NCI-H446 treated with DMSO at 0.1 percent for 48 hours (cell line): ENCODE results near the gene MTHFD1L.

Source experiments
- DNase-seq: peaks from one replicate; lab custom pipeline; 2025; lab: John Stamatoyannopoulos, UW

The MTHFD1L gene

DNA sequence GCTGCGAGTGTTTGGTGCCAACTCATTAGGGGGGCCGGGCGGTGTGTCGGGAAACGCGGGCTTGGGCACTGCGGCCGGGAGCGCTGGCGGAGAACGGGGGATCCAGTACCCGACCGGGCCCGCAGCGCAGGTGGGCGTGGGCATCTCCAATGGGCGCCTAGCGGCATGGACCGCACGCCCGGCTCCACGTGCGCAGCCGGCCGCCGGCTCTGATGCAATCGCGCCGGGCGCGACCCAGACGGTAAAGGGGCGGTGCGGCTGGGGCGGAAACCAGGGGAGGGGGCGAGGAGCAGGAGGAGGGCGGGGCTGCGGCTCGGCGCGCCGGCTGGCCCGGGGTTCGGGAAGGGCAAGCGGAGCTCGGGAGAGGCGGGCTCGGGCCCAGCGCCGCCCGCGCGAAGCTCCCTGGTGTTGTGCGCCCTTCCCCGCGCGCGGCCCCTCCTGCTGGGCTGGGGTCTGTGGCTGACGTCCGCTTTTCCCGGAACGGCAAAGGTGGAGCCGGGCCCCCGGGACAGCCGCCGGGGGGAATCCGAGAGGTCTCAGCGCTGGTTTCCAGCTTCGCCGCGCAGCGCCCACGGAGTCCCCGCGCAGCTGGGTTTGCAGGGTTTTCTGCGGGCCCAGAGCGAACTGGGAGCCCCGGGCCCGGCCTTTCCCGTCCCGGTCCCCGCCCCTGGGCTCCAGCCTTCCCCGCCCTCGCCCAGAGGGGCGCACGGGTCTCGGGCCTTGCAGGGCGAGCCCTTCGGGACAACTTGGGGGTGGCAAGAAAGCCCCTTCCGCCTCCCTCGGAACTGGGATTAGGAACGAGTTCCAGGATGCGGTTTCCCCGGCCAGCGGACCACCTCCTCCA, 867 bp downstream of the MTHFD1L start:
- no peak for DNase-seq

- DNase-seq: no peak
Observed at GRCh38 chr6:150866991-150867501, 1.5 kb downstream of the MTHFD1L start.

- DNase-seq: no peak
Observed at GRCh38 chr6:150868759-150869158, 3.3 kb downstream of the MTHFD1L start.

DNA sequence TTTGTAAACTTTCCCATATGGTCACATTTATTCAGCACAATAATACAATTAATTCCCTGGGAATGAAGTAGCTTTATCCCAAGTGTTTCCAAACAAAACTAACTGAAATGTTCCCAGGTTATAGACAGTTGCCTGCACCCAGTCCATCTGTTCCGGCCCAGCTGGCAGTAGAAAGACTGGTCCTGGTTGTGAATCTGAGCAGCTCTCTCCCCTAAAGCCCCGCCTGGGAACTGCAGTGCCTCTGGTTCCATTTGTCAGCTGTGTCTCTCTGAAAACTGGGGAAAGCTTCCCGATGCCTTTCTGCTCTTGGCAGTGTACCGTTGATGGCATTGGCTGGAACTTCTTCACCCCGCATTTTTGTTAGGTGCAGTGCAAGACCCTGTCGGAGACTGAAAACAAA, 8.7 kb downstream of the MTHFD1L start:
- DNase-seq: no peak

GRCh38 chr6:150875841-150876240, 10.3 kb downstream of the MTHFD1L start:
- no peak for DNase-seq

GRCh38 chr6:150876598-150876997, 11.1 kb downstream of the MTHFD1L start:
- peak; percentile 70 for DNase-seq

- DNase-seq: no peak
Observed at GRCh38 chr6:150877928-150878327, 12.4 kb downstream of the MTHFD1L start.

DNA sequence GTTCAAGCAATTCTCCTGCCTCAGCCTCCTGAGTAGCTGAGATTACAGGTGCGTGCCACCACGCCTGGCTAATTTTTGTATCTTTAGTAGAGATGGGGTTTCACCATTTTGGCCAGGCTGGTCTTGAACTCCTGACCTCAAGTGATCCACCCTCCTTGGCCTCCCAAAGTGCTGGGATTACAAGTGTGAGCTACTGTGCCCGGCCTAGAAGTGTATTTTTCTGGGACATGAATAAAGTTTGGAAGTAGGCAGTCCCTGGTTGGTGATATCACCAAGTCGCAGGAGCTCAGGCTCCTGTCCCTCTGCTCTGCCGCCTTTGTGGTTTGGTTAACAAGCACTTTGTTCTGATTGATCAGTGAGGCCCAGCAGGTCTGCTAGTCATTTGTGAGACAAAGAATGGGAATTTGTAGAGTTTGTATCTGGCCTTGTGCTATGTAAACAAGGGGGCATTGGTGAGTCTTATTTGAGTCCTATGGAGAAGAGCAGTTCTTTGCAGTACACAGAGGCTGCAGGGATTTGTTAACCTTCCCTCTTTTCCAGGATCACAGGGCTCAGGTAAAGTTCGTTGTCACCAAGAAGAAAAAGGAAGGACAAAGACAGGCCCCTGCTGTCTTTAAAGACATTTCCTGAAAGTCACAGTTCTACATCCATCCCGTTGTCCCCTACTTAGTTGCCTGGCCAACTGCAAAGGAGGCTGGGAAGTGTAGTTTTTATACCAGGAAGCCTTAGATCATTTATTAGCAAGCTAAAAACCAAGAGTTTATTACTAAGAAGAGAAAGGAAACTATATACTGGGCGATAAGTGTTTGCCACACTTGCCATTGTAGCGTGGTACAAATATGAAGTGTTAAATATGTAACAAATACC, 13.1 kb downstream of the MTHFD1L start:
- DNase-seq: no peak

DNA sequence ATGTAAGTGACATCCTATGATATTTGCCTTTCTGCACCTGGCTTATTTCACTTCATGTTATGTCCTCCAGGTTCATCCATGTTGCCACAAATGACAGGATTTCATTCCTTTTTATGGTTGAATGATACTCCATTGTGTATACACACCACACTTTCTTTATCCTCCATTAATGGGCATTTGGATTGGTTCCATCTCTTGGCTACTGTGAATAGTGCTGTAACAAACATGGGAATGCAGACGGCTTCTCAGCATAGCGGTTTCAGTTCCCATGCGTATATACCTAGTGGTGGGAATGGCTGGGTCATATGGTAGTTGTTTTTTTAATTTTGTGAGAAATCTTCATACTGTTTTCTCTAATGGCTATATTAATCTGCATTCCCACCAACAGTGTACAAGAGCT, 14.8 kb downstream of the MTHFD1L start:
- DNase-seq: no peak

DNA sequence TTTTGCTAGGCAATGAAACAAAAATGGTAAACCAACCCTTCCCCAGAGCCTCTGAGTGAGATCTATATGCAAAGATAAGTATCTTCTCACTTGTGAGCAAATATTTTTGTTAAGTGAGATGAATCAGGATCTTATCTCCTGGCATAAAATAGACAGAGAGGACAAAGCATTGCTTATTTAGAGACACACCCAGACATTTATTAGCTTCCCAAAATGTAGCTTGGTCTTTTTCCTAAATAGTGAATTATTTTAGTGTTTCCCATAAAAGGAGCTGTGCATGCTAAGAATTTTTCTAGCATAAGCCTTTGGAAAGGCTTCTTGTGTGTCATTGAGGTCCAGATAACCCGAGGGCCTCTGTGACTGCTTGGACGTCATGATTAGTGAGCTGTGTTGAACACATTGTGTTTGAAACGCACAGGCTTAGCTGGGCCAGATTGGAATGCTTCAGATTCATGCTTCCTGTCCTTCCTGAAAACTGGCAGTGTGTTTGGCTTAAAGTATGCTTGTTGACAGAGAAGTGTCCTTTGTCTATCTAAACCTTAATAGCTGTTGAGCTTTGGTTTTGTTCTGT, 16.5 kb downstream of the MTHFD1L start:
- DNase-seq: no peak

GRCh38 chr6:150883521-150883920, 18.0 kb downstream of the MTHFD1L start:
- no peak for DNase-seq

GRCh38 chr6:150886155-150886554, 20.7 kb downstream of the MTHFD1L start:
- no peak for DNase-seq

DNA sequence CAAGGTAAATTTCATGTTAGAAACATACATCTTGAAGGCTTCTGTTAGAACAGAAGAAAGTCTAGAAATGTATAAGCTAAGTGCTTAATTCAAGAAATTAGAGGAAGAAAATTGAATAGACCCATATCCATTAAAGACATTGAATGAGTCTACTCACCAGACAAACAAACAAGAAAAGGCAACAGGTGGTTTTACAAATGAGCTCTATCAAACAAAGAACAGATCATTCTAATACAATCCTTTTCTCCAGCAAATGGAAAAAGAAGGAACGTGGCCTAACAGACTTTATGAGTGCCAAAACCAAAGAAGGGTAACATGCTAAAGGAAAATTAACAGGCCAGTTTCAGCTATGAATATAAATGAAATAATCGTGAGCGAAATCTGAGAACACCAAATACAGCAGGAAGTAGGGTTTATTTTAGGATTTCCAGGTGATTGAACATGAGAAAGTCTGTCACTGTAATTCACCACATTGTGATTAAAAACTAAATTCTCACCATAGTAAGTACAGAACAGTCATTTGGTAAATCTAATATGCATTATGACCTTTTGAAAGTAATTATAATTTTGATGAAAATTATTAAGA, 22.6 kb downstream of the MTHFD1L start:
- DNase-seq: no peak

DNA sequence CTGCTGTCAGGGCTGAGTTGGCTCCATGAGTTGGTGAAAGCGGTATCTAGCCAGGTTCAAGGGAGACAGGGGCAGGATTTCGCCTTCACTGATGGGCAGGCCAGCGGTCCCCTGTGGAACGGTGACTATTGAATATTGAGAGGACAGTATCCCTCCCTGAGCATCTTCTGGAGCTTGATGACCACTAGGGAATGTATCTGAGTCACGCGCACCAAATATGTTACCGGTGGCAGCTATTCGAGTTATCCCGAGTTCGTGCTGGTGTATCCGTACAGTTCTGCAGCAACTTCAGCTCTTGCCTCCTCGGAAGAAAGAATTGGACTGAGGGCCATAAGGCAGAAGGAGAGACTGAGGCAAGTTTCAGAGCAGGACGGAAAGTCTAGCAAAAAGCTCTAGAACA, 24.8 kb downstream of the MTHFD1L start:
- no peak for DNase-seq

GRCh38 chr6:150891888-150892485, 26.5 kb downstream of the MTHFD1L start:
- DNase-seq: peak; percentile 14

DNA sequence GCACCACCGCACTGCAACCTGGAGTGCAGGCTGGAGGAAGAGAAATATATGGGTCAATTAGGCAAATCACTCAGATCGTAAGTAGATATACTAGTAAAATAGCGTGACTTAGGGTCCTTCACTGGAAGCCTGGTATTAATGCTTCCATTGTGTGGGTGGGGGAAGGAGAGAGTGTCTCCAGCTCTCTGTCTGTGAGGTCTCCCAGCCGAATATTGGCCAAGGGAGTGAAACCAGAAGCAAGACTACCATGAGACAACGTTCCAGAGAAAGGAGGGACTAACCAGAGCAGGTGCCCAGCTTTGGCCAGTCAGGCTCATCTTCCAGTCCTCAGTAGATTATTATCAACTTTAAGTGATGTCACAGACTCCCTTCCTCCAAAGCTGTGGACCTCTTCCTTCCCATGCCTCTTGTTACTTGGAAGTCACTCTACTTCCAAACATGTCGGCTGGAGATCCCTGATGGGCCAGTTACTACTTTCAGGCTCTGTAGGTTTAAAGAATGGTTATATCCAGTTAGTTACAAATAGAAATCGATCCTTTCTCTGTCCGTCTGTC, 28.8 kb downstream of the MTHFD1L start:
- no peak for DNase-seq

DNA sequence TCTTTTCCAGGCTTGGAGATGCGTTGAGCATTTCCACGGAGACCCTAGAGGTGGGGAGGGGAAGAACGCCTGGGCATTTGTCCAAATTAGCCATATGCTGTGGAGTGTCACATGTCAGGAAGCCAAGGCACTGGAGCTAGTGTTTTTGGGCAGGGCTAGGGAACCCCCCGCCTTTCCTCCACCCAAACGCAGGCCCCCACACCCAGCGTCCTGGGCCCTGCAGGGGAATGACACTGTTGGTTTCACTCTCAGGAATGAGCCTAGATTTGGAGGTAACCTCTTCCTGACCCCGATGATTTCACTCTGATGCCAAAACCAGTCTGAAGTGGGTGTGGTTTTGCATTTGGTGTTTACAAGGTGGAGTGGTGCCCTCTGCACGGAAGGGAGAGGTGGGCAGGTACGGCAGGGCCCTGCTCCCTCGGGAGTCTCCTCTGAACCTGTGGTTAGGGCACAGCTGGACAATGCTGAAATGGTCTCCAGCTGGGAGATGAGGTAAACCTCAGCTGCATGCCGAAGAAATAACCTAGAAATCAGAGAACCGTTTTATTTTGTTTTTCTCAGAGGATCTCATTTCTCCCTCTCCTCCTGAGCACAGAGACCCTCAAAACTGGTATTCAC, 29.5 kb downstream of the MTHFD1L start:
- no peak for DNase-seq

- DNase-seq: no peak
Observed at GRCh38 chr6:150895928-150896632, 30.6 kb downstream of the MTHFD1L start.

DNA sequence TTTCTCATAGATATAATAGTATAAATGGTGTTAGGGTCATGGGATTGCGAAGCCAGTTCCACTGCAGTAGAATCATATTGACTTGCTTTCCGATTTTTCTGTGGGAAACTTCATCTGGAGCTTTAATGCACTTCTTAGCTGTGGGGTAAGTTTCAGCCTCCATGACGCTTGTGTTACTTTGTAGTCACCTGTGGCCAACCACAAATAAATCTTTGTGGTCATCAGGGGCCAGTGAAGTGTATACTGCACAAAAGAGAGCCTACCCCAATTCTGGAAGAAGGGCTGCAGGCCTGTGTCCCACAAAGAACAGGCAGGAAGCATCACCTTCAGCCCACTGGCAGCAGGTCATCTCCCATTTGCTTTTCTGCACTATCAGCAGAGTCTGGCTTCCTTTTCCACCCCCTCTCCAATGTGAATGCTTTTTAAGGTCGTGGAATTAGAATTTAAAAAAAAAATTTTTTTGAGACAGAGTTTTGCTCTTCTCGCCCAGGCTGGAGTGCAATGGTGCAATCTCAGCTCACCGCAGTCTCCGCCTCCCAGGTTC, 32.0 kb downstream of the MTHFD1L start:
- DNase-seq: no peak
